Superior temporal gyrus (tissue), 1 donor: ENCODE data around the gene ERG28.
A peak's percentile ranks its signal among the peaks of the same experiment; 100 is the strongest.
"Not testable (repeated sequence)": the region's sequence is repeated elsewhere in the genome, so short reads cannot be mapped to it uniquely, and the experiment has no call there.

Source experiments
- DNase-seq: peaks from one replicate; pipeline ENCODE4 v3.0.0-alpha.2; 2016; ENCODE audit errors: extremely low spot score

Gene ERG28

DNA sequence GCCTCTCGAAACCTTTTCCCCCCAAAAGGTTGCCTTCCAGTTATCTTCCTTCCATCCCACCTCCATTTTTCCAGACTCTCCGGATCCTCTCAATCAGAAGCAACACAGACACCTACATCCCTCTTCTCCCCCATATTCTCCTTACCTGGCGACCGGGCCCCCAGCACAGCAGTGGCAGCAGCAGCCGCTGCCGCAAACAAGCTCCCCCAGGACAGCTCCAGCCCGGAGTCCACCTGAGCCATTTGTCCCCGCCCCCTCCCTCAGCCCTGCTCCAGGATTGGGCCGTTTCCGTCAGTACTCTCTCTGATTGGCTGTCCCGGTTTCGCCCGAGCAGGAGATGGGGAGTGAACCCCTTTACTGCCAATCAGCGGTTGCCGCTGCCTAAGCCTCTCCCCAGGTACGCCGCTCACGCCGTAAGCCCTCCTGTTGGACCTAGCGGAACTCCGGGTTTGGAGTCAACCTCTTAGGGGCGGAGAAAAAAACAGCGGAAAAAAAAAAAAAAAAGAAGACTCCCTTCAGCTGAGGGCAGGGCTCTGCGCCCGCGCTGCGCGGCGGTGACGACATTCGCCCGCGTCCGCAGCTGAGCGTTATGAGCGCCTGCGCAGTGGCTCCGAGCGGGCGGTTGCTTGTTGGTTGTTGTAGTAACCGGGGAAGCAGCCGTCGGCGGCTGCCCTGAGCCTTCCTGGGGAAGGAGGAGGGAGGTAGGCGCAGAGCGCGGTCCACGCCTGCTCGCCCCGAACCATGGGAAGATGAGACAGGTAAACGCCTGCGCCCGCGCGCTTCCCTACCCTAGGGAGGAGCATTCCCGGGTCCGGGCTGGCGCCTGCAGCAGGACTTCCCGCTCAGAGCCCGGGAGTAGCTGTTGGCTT, at the start of gene ERG28, which contains the start of gene TTLL5:
Gene ERG28 (minus strand): TSS at position 247 of the 869 bp plus-strand sequence. CDS start 3,374 bp downstream, outside the sequence.
Gene TTLL5 (plus strand): TSS at position 617 of the 869 bp plus-strand sequence. CDS start 1,904 bp downstream, outside the sequence.
- peak; percentile 96 for DNase-seq

- peak; percentile 95 for DNase-seq
Observed at GRCh38 chr14:75709207-75709812, 48.6 kb upstream of the ERG28 start.

DNA sequence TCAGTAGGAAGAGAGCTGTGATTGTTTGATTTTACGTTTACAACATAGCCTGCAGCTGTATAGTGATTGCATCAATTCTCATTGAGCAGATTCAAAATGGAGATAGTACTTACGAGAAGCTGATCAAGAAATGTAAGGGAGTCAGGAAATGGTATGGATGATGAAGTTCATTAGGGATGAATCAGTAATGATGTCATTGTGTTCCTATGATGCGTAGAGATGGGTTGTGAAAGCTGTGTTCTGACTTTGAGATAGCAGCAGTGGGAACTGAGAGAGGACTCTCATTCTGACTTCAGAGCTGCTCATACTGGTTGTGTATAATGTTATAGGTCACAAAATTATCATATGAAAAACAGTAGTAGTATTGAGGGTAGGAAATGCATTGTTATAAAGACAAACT, 44.3 kb upstream of the ERG28 start:
- DNase-seq, result no peak

DNA sequence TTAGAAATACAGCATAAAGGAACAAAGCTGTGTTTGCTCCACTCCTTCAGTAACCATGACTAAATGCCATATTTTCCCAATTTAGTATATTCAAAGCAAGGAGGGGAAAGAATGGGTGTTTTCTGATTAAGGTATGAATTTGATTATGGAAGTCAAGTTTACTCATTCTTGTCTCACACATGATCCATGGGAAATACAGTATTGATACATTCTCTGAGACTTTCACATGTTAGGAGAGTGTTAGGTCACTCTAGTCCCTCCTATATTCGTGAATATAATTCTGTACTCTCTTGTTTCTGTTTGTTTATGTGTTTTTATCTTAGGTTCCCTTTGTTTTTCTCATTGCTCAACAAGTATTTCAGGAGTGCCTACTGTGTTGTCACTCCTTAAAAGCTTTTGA, 42.8 kb upstream of the ERG28 start:
- DNase-seq, result no peak

DNA sequence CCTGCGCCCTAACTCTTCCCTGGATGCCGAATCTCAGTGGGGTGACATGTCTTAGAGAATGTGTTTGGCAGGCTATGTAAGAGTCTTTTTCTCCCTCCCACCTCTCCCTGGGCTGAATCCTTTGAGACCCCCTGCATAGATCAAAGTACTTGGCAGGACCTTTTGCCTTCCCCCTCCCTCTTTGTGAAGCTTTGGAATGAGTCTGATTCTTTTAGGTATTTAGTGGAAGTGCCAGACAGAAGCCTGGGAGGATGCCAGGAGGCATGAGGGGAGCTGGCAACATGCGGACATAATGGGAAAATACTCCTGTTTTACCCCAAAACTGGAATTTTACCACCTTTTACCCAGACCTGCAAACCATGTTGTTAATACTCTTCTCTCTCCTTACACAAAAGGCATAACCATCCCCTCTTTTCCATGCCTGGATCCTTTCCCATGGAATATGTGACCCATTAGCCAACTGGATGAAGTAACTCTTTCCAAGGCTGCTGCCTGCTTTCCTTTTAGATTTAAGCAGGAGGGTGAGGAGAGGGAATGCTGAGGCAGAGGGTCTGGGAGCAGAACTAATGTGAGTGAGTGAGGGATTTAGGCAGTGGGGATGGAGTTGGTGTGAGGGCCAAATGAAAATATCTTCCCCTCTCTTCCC, 42.1 kb upstream of the ERG28 start:
- DNase-seq, result peak; percentile 23

DNA sequence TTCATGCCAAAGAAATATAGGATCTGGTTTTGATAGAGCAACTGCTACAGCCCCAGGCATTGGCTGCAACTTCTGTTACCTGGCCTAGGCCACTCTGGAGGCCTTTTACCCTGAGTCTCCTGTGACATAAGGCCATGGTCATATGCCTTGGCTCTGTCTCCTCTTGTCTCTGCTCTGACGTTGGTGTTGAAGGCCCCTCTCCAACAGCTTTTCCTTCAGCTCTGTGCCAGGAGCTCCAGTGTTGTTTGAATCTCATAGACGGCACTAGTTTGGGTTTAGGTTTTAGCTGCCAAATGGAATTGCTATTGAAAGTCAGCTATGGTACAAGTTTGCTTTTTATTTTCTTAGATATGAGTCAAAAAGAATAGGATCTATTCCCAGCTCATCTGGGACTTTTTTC, 41.4 kb upstream of the ERG28 start:
- DNase-seq, result peak; percentile 9

GRCh38 chr14:75700295-75700694, 39.6 kb upstream of the ERG28 start:
- DNase-seq, result no peak

GRCh38 chr14:75699331-75699730, 38.7 kb upstream of the ERG28 start:
- DNase-seq, result no peak

DNA sequence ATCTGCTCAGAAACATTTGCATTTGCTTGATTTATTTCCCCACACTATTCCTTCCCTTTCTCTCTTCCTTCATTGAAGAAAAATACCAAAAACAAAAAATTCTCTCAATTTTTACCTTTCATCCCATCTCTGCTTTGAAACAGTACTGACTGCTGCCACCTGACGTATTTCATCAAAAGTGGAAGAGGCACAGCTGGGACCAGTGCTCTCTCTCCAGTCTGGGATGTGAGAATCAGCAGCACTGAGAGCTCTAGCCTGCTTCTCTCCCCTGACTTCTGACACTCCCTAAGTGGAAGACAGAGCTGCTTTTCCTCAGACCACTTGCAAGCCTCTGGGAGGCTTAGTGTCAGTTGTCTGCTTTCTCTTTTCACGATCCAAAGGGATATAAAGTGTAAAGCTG, 37.2 kb upstream of the ERG28 start:
- no peak for DNase-seq

GRCh38 chr14:75697386-75697785, 36.7 kb upstream of the ERG28 start:
- peak; percentile 35 for DNase-seq

DNA sequence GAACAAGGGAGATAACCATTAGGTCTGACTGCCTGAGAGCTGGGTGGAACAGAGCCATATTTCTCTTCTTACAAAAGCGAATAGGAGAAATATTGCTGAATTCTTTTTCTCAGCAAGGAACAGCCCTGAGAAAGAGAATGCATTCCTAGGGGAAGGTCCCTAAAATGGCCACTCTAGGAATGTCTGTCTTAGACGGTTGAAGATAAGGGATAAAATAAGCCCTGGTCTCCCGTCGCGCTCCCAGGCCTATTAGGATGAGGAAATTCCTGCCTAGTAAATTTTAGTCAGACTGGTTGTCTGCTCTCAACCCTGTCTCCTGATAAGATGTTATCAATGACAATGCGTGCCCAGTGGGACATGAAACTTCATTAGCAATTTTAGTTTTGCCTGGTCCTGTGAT, 34.3 kb upstream of the ERG28 start:
- DNase-seq, result not testable (repeated sequence)

GRCh38 chr14:75690010-75690409, 29.3 kb upstream of the ERG28 start:
- DNase-seq, result no peak

- no peak for DNase-seq
Observed at GRCh38 chr14:75689012-75689411, 28.3 kb upstream of the ERG28 start.

DNA sequence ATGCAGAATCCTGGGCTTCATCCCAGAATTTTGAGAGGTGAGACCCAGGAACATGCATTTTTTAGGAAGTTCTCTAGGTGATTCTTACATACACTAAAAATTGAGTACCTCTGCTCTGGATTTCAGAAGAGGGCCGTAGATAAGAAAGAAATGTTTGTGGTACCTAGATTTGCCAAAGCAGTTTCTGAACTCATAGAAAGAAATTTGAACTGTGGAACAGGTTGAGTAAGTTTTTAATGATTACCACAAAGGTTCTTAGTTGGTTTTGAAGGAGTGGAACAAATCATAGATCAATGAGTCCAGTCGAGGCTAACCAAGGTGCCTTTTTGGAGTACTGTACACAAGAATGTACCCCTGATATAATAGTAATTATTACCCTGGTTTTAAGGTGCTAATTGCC, 25.2 kb upstream of the ERG28 start:
- DNase-seq, result no peak

GRCh38 chr14:75675265-75675960, 14.7 kb upstream of the ERG28 start:
- DNase-seq, result no peak

DNA sequence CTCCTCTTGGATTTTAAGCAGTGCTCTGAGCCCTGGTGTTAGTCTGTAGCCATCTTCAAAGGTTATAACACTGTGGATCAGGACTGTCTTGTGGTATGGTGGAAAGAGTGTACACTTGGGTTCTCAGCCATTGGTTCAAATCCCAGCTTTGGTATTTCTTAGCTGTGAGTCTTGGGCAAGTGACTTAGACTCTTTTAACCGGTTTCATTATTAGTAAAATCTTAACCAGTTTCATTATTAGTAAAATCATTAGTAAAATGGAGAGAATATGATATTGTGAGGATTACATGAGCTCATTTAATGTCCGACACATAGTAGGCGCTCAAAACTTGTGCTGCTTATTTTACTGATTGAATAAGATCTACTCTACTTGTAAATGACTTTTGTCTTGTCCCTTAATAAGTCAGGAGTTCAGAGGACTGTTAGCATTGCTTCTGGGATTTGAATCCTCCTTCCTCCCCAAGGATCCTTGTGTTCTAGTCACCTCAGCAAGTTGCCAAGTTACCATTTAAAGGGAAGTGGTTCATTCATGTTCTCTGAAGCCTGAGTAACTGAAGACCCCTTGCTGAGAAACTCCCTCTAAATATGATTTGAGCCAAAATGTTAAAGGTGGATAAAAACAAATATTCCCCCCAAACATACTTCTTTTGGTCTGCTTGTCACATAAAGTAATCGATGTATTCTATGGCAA, 12.8 kb upstream of the ERG28 start:
- DNase-seq, result no peak

DNA sequence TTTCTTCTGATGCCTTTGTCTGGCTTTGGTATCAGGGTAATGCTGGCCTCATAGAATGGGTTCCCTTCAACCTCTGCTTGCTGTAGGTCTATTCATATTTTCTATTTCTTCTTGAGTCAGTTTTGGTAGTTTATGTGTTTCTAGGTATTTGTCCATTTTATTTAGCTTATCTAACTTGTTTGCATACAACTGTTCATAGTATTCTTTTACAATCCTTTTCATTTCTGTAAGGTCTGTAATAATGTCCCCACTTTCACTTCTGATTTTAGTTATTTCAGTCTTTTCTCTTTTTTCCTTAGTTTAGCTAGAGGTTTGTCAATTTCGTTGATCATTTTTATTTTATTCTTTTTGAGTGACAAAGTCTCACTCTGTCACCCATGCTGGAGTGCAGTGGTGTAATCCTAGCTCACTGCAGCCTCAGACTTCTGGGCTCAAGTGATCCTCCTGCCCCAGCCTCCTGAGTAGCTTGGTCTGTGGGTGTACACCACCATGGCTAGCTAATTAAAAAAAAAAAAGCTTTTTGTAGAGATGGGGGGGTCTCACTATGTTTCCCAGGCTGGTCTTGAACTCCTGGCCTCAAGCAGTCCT, 12.0 kb upstream of the ERG28 start:
- no peak for DNase-seq

DNA sequence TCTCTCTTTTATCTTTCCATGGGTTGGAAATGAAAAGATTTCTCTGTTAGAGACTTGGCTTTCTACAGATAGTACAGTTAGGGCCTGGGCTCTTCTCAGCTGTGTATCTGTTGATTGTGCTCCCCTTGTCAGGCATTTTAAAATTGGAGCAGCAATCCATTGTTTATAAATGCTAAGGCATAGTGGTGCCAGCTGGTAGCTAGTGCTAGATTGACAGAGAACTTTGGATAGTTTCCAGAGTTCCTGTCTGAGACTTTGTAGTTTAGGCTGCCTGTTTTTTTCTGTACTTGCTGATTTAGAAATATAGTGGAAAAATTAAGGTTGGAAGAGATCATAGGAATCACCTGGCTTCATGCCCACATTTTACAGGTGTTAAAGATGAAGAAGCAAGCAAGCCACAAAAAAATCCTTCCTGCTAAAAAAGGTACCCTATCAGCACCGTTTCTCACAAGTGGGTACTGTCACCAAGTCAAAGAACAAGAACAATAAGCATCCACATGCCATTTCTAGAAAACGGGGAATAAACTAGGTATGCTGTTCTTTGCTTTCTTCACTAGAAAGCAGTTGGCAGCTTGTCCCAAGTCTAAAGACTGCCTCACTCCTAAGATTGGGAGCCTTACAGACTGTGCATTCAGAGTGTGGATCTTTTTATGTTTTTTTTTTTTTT, 6.6 kb upstream of the ERG28 start:
- DNase-seq, result peak; percentile 69

GRCh38 chr14:75662966-75663365, 2.3 kb upstream of the ERG28 start:
- no peak for DNase-seq

DNA sequence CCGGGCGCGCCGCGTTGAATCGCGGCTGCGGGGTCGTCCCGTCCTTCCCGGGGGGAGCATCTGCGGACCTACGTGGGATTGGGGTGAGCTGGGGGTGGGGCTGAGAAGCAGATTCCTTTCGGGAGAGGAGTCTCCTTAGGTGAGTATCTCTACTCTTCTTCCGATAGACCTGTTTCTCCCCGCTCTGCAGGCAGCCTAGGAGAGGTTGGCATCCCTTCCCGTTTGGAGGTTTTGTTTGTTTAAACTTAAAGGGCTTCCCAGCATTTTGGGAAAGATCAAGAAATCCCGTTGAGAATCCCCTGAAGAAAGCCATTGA, 781 bp upstream of the ERG28 start:
- DNase-seq, result peak; percentile 40

GRCh38 chr14:75660238-75660629, 442 bp downstream of the ERG28 start:
- no peak for DNase-seq
